ENCODE data around the gene IL17RE.

Gene IL17RE

GRCh38 chr3:9951962-9952805 lies 49.5 kb downstream of the IL17RE start, which contains the start of gene PRRT3:
Gene PRRT3, minus strand, starts transcription at chr3:9952408. Its CDS starts 2,293 bp downstream, at chr3:9950115.
- DNase-seq (ENCODE audit: low read depth in 3 of 3) = peak in 2 of 3 experiments; percentile 36 to 42

GRCh38 chr3:9955067-9955502 lies 52.4 kb downstream of the IL17RE start:
- no peak for DNase-seq (ENCODE audit: low read depth in 3 of 3)

- DNase-seq (ENCODE audit: low read depth in 3 of 3) = no peak
Observed at GRCh38 chr3:9955611-9956352, 53.1 kb downstream of the IL17RE start.

GRCh38 chr3:9957214-9957613 lies 54.6 kb downstream of the IL17RE start:
- no peak for DNase-seq (ENCODE audit: low read depth in 3 of 3)

GRCh38 chr3:9965200-9965875 lies 62.7 kb downstream of the IL17RE start:
- DNase-seq (ENCODE audit: low read depth in 3 of 3) = no peak

Data from stimulated activated CD4-positive, alpha-beta T cell treated with anti-CD3 and anti-CD28 coated beads, TNF-alpha, amount 100 ng/mL, for 4 hours (primary cell).